ENCODE data around the gene KCP. TPM values are rescaled to one million over a fixed set of nuclear protein-coding genes. Genes with fewer than 3 reads are reported as not detected.

KCP gene
- total and polyA plus RNA-seq, 2 donors (not counting 1 experiment from before 2014, with no cell fraction given) = 2.3 to 3.8 TPM

DNA sequence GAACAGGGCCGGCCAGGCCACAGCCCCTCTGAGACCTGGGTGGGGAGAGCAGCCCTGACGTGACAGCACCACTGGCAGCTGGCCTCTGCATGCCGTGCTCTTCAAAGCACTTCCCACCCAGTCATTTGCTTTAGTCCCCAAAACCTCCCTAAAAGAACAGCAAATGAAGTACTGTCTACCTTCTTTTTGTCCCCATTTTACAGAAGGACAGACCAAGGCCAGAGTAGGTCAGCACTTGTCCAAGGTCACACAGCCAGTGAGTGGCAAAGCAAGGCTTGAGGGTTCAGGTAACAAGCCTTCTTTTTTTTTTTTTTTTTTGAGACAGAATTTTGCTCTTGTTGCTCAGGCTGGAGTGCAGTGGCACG lies 32.8 kb downstream of the KCP start:
- H3K79me2 ChIP-seq (ENCODE audit: control insufficient read depth, insufficient read depth, low read length) = no peaks in the 10 kb centered on the region
- no peaks in the 10 kb centered on the region for H3K36me3 ChIP-seq (replicated peaks in 1 of 2; ENCODE audit: control extremely low read depth in 1 of 2, control insufficient read depth in 1 of 2, extremely low read depth in 1 of 2, insufficient read depth in 2 of 2, low read length in 1 of 2)
- Mint-ChIP-seq H3K27ac (no peak overlapping the region), H3K4me3 (no peak overlapping the region), H3K4me1 (no peaks in the 10 kb centered on the region), H3K9me3 (ENCODE audit: insufficient read depth) (no peaks in the 10 kb centered on the region), H3K27me3 (no peaks in the 10 kb centered on the region)
- WGBS (ENCODE audit: insufficient coverage) = 77% methylated on average over 2 of the region's 4 CpGs
- ATAC-seq (ENCODE audit: low read depth) (no peak), DNase-seq (no peak)
- no peaks in the 10 kb centered on the region for H3K4me1 ChIP-seq (ENCODE audit: control insufficient read depth in 2 of 2, insufficient read depth in 2 of 2, low read length in 2 of 2)
- H4K20me1 ChIP-seq (ENCODE audit: control insufficient read depth, insufficient read depth, low read length, poor library complexity, severe bottlenecking) = no peaks in the 10 kb centered on the region
- no peak overlapping the region for H2AFZ ChIP-seq (ENCODE audit: insufficient read depth, low read depth, low read length, poor library complexity, severe bottlenecking)
- POLR2A ChIA-PET = interaction anchor here (0.6 kb wide), 1 partner anchor 451 kb away, joined by 3 read pairs; no protein-coding TSS in a partner anchor
- no peak overlapping the region for H3K27ac ChIP-seq (ENCODE audit: low read length in 2 of 2)
- no peak overlapping the region for H3K4me3 ChIP-seq (ENCODE audit: control extremely low read depth in 1 of 5, extremely low read depth in 1 of 5, insufficient read depth in 1 of 5, low read depth in 2 of 5, low read length in 4 of 5)
- H3K9me3 ChIP-seq (ENCODE audit: control extremely low read depth in 1 of 3, control insufficient read depth in 2 of 3, insufficient read depth in 1 of 3, low read length in 2 of 3) = no peaks in the 10 kb centered on the region
- H3K4me2 ChIP-seq (replicated peaks; ENCODE audit: low read depth, low read length, poor library complexity, severe bottlenecking) = no peak overlapping the region
- intact Hi-C loops (cut with micrococcal nuclease) = no loop called here
- CTCF ChIA-PET = no interaction called here
- H3K27me3 ChIP-seq (replicated peaks in 1 of 4; ENCODE audit: control extremely low read depth in 1 of 4, control insufficient read depth in 3 of 4, insufficient read depth in 4 of 4, low read length in 3 of 4) = peaks cover 0 to 3% (median 0%) of the 10 kb centered on the region in 4 experiments
- TF ChIP-seq, protein P1, sequence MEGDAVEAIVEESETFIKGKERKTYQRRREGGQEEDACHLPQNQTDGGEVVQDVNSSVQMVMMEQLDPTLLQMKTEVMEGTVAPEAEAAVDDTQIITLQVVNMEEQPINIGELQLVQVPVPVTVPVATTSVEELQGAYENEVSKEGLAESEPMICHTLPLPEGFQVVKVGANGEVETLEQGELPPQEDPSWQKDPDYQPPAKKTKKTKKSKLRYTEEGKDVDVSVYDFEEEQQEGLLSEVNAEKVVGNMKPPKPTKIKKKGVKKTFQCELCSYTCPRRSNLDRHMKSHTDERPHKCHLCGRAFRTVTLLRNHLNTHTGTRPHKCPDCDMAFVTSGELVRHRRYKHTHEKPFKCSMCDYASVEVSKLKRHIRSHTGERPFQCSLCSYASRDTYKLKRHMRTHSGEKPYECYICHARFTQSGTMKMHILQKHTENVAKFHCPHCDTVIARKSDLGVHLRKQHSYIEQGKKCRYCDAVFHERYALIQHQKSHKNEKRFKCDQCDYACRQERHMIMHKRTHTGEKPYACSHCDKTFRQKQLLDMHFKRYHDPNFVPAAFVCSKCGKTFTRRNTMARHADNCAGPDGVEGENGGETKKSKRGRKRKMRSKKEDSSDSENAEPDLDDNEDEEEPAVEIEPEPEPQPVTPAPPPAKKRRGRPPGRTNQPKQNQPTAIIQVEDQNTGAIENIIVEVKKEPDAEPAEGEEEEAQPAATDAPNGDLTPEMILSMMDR (IDR thresholded peaks at IDR 0.05) = no peak
- TF ChIP-seq EZH2 (IDR thresholded peaks at IDR 0.05; ENCODE audit: borderline replicate concordance, insufficient read depth, low read depth, low read length, poor library complexity, severe bottlenecking) = no peak
- H3K9ac ChIP-seq (ENCODE audit: low read length) = no peak overlapping the region

DNA sequence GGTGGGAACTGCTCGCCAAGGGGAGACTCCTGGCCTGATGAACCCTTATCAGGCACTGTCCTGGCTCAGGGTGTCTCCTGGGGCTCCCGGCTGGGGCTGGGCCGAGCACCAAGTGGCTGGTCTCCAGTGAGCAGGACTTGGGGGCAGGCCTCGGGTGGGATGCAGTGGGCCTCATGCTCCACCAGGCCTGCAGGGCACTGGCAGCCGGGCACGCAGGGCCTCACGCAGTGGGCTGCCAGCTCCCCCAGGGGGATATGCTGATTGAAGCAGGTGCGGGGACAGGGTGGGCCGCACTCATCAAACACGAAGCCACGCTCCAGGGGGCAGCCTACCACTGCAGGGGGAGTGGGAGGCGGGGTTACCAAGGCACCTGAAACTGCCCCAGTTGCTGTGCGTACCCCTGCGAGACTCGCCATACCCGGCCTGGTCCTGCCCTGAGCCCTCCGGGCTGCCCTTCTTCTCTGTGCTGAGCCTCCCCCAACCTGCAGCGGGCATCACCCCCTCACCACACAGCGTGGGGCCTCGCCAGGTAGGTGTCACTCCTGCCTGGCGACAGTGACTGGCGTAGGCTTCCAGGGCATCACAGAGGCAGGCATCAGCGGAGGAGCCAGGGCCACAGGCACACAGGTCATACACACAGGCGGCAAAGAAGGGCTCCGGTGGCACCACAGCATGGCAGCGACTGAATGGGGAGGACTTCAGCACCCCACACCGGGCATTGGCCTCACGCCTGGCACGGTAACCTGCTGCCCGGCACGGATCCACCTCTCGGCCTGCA lies 33.3 kb downstream of the KCP start:
- Histone ChIP-seq H3K4me3 (ENCODE audit: control extremely low read depth in 1 of 5, extremely low read depth in 1 of 5, insufficient read depth in 1 of 5, low read depth in 2 of 5, low read length in 4 of 5) (no peak overlapping the region), H3K27ac (ENCODE audit: low read length in 2 of 2) (no peak overlapping the region), H3K4me2 (replicated peaks; ENCODE audit: low read depth, low read length, poor library complexity, severe bottlenecking) (no peak overlapping the region), H3K9ac (ENCODE audit: low read length) (no peak overlapping the region), H3K79me2 (ENCODE audit: control insufficient read depth, insufficient read depth, low read length) (no peaks in the 10 kb centered on the region), H3K4me1 (ENCODE audit: control insufficient read depth in 2 of 2, insufficient read depth in 2 of 2, low read length in 2 of 2) (no peaks in the 10 kb centered on the region), H4K20me1 (ENCODE audit: control insufficient read depth, insufficient read depth, low read length, poor library complexity, severe bottlenecking) (no peaks in the 10 kb centered on the region), H2AFZ (ENCODE audit: insufficient read depth, low read depth, low read length, poor library complexity, severe bottlenecking) (no peak overlapping the region), H3K27me3 (replicated peaks in 1 of 4; ENCODE audit: control extremely low read depth in 1 of 4, control insufficient read depth in 3 of 4, insufficient read depth in 4 of 4, low read length in 3 of 4) (peaks cover 0 to 3% (median 0%) of the 10 kb centered on the region in 4 experiments), H3K9me3 (ENCODE audit: control extremely low read depth in 1 of 3, control insufficient read depth in 2 of 3, insufficient read depth in 1 of 3, low read length in 2 of 3) (no peaks in the 10 kb centered on the region), H3K36me3 (replicated peaks in 1 of 2; ENCODE audit: control extremely low read depth in 1 of 2, control insufficient read depth in 1 of 2, extremely low read depth in 1 of 2, insufficient read depth in 2 of 2, low read length in 1 of 2) (no peaks in the 10 kb centered on the region)
- Mint-ChIP-seq H3K4me1 (no peaks in the 10 kb centered on the region), H3K27ac (no peak overlapping the region), H3K9me3 (ENCODE audit: insufficient read depth) (no peaks in the 10 kb centered on the region), H3K27me3 (no peaks in the 10 kb centered on the region), H3K4me3 (no peak overlapping the region)
- DNase-seq = no peak
- no peak for ATAC-seq (ENCODE audit: low read depth)
- POLR2A ChIA-PET = no interaction called here
- CTCF ChIA-PET = no interaction called here
- intact Hi-C loops (cut with micrococcal nuclease) = no loop called here
- TF ChIP-seq, protein P1 (IDR thresholded peaks at IDR 0.05) = no peak
- TF ChIP-seq EZH2 (IDR thresholded peaks at IDR 0.05; ENCODE audit: borderline replicate concordance, insufficient read depth, low read depth, low read length, poor library complexity, severe bottlenecking) = no peak
- 89% methylated on average over 32 of the region's 32 CpGs for WGBS (ENCODE audit: insufficient coverage)
